CD4-positive, alpha-beta T cell (primary cell): ENCODE measurements around the gene MTHFD2. TPM values are rescaled to one million over a fixed set of nuclear protein-coding genes. Genes with fewer than 3 reads are reported as not detected.
A peak's percentile ranks its signal among the peaks of the same experiment; 100 is the strongest.

Experiments used
- ATAC-seq: fragments of 200-7000 bp; cut with Tn5 transposase; one replicate; pipeline ENCODE4 v1.10.0; 2022; ENCODE audit warnings: mild to moderate bottlenecking; ENCODE audit not compliant: poor library complexity
- CTCF ChIA-PET: fragments of 350-600 bp; sonication (Branson Sonifier 250); formaldehyde crosslinking; loops from one replicate; lab custom pipeline; 2021; ENCODE audit warnings: antibody characterized with exemption, inconsistent platforms; lab: Charles Lee
- POLR2A ChIA-PET: fragments of 350-600 bp; sonication (Branson Sonifier 250); formaldehyde crosslinking; loops from one replicate; lab custom pipeline; 2021; ENCODE audit warnings: antibody characterized with exemption, inconsistent platforms; lab: Charles Lee
- DNase-seq, 14 experiments: peaks; one replicate each; pipeline ENCODE4 v3.0.0-alpha.2; 2013 to 2020; ENCODE audit warnings: mixed read lengths in 2 of 14
- H3K27ac ChIP-seq, 2 donors: one replicate each; pipeline versions ENCODE4 v1.5.1 to v1.7.0; 2013; ENCODE audit warnings: low read length in 2 of 2, low read depth in 1 of 2, mild to moderate bottlenecking in 1 of 2
- H3K27me3 ChIP-seq, 2 experiments: 1 replicate in 1 of 2; 2 replicates in 1 of 2; pipeline versions ENCODE4 v1.6.1 to v1.7.0; 2013; ENCODE audit warnings: low read length in 2 of 2, control low read depth in 1 of 2, mild to moderate bottlenecking in 1 of 2, moderate library complexity in 1 of 2; ENCODE audit not compliant: insufficient read depth in 2 of 2, control insufficient read depth in 1 of 2
- H3K36me3 ChIP-seq: one replicate; pipeline ENCODE4 v1.6.1; 2013; ENCODE audit warnings: low read length, control low read depth; ENCODE audit not compliant: insufficient read depth
- H3K4me1 ChIP-seq: one replicate; pipeline ENCODE4 v1.6.1; 2013; ENCODE audit warnings: low read length, control low read depth; ENCODE audit not compliant: insufficient read depth
- H3K4me3 ChIP-seq: one replicate; pipeline ENCODE4 v1.5.1; 2013; ENCODE audit warnings: mild to moderate bottlenecking, low read length, moderate library complexity
- H3K9me3 ChIP-seq, 2 experiments: 1 replicate in 1 of 2; 2 replicates in 1 of 2; pipeline versions ENCODE4 v1.6.1 to v1.7.0; 2013; ENCODE audit warnings: low read length in 2 of 2, mild to moderate bottlenecking in 2 of 2, control low read depth in 1 of 2, moderate library complexity in 1 of 2; ENCODE audit not compliant: control insufficient read depth in 1 of 2, insufficient read depth in 1 of 2
- H3K27ac Mint-ChIP-seq: one replicate; pipeline ENCODE4 v1.8.0; 2020; ENCODE audit warnings: mixed read lengths
- H3K27me3 Mint-ChIP-seq: one replicate; pipeline ENCODE4 v1.8.0; 2021; ENCODE audit warnings: mixed read lengths
- H3K36me3 Mint-ChIP-seq: one replicate; pipeline ENCODE4 v1.8.0; 2021; ENCODE audit warnings: low read depth, mixed read lengths
- H3K4me1 Mint-ChIP-seq: one replicate; pipeline ENCODE4 v1.8.0; 2021; ENCODE audit warnings: low read depth, mixed read lengths
- H3K4me3 Mint-ChIP-seq: one replicate; pipeline ENCODE4 v1.8.0; 2020; ENCODE audit warnings: mild to moderate bottlenecking, mixed read lengths
- H3K9me3 Mint-ChIP-seq: one replicate; pipeline ENCODE4 v1.8.0; 2020; ENCODE audit warnings: mixed read lengths
- CTCF ChIP-seq: fragments of 200-600 bp; IDR thresholded peaks from one replicate; pipeline ENCODE4 v1.8.0; 2022; ENCODE audit warnings: antibody characterized with exemption, mild to moderate bottlenecking
- intact Hi-C, 2 experiments: fragments of 100-400 bp; cut with DNase I in 1 of 2; cut with micrococcal nuclease in 1 of 2; formaldehyde crosslinking; loops; one replicate each; pipeline versions ENCODE4 v1.15.1 to v1.9.0; 2023 to 2025; cut with DNase I, micrococcal nuclease
- total RNA-seq, 174 experiments: library from RNA in 2 of 174; stranded (reverse) in 2 of 174; gene quantifications; one replicate each; pipeline ENCODE4 v1.2.3 and lab custom pipeline; 2021 to 2026

Gene MTHFD2
- total RNA-seq, 2 experiments from 2014 or later, result 18.6 to 21.6 TPM

GRCh38 chr2:74267068-74267467, 68.7 kb downstream of the MTHFD2 start:
- Histone ChIP-seq H3K27ac (no peak overlapping the region), H3K9me3 (no peaks in the 10 kb centered on the region), H3K4me3 (peak overlapping the region; percentile 4), H3K4me1 (peaks cover 9% of the 10 kb centered on the region), H3K36me3 (no peaks in the 10 kb centered on the region), H3K27me3 (no peaks in the 10 kb centered on the region)
- Mint-ChIP-seq H3K27me3 (no peaks in the 10 kb centered on the region), H3K36me3 (no peaks in the 10 kb centered on the region), H3K9me3 (no peaks in the 10 kb centered on the region), H3K27ac (peak overlapping the region; percentile 14), H3K4me1 (peaks cover 35% of the 10 kb centered on the region), H3K4me3 (peak overlapping the region; percentile 5)
- DNase-seq, result peak; percentile 26 to 85 (median 50)
- POLR2A ChIA-PET, result interaction anchor here (0.8 kb wide), 1 partner anchor 17 kb away, joined by 4 read pairs; no protein-coding TSS in a partner anchor
- intact Hi-C loops, result loop anchor here in 1 of 2 experiments (1.0 to 2.0 kb wide), 2 partner anchors 24 to 68 kb away; no protein-coding TSS in a partner anchor
- peak; percentile 77 for TF ChIP-seq CTCF
- CTCF ChIA-PET, result interaction anchor here (2.0 kb wide), 1 partner anchor 68 kb away, joined by 9 read pairs; no protein-coding TSS in a partner anchor
- peak; percentile 100 for ATAC-seq

Other genes starting within 250 kb of the MTHFD2 start
- 10 to 100 TPM; 22.2 to 24.1 TPM for gene TET3, start 213.7 kb upstream of the MTHFD2 start, total RNA-seq
- 10 to 100 TPM; 11.4 to 12.9 TPM for gene BOLA3, start 50.7 kb upstream of the MTHFD2 start, total RNA-seq
- 100 to 1,000 TPM; 150 to 159 TPM for gene MOB1A, start 19.7 kb upstream of the MTHFD2 start, total RNA-seq
- 10 to 100 TPM in 1 of 2 experiments, 1 to 10 TPM in 1; 7.8 to 10.4 TPM for gene SLC4A5, start 144.8 kb downstream of the MTHFD2 start, total RNA-seq
- gene DCTN1, start 181.7 kb downstream of the MTHFD2 start, total RNA-seq, result 10 to 100 TPM; 51.4 to 60.7 TPM
- gene C2orf81, start 223.0 kb downstream of the MTHFD2 start, total RNA-seq, result 1 to 10 TPM; 2.9 to 3.4 TPM
- gene WDR54, start 223.1 kb downstream of the MTHFD2 start, total RNA-seq, result 10 to 100 TPM; 21.7 to 25.1 TPM
- under 1 TPM; 0.20 to 0.27 TPM for gene RTKN, start 243.3 kb downstream of the MTHFD2 start, total RNA-seq